ENCODE measurements around the gene CACNA1E.

- no peak for TF ChIP-seq CTCF (IDR thresholded peaks at IDR 0.05 in 8 of 11, conservative IDR thresholded peaks at IDR 0.05 in 3 of 11)
- TF ChIP-seq POLR2AphosphoS5 (IDR thresholded peaks at IDR 0.05) = no peak
- no peak for TF ChIP-seq POLR2A (IDR thresholded peaks at IDR 0.05)
Measured at GRCh38 chr1:181475580-181475979, 7.7 kb upstream of the CACNA1E start.

Data from spleen (tissue), 7 donors.